CD14-positive monocyte (primary cell): ENCODE results near the gene RLN1. TPM values are rescaled to one million over a fixed set of nuclear protein-coding genes. Genes with fewer than 3 reads are reported as not detected.

Experiments
- DNase-seq, 3 donors: peaks; one replicate each; pipeline ENCODE4 v3.0.0-alpha.2; 2011 to 2022
- H2AFZ ChIP-seq: 2 replicates; pipeline ENCODE4 v1.6.0; 2012; ENCODE audit warnings: mild to moderate bottlenecking, low read depth, low read length, inconsistent platforms; ENCODE audit not compliant: insufficient read depth, poor library complexity, severe bottlenecking
- H3K27ac ChIP-seq, 2 donors: 1 replicate in 1 of 2; 2 replicates in 1 of 2; pipeline ENCODE4 v1.5.1; 2012 to 2013; ENCODE audit warnings: low read length in 2 of 2, control low read depth in 1 of 2, inconsistent platforms in 1 of 2, low read depth in 1 of 2, mild to moderate bottlenecking in 1 of 2
- H3K27me3 ChIP-seq, 2 donors: one replicate each; pipeline versions ENCODE4 v1.6.0 to v1.6.1; 2011 to 2013; ENCODE audit warnings: low read length in 2 of 2; ENCODE audit not compliant: control insufficient read depth in 2 of 2, insufficient read depth in 2 of 2
- H3K36me3 ChIP-seq, 2 donors: replicated peaks in 1 of 2; 1 replicate in 1 of 2; 2 replicates in 1 of 2; pipeline versions ENCODE4 v1.5.1 to v1.6.1; 2012 to 2013; ENCODE audit warnings: low read length in 2 of 2, control low read depth in 1 of 2, inconsistent platforms in 1 of 2, mild to moderate bottlenecking in 1 of 2; ENCODE audit not compliant: insufficient read depth in 2 of 2, control insufficient read depth in 1 of 2
- H3K4me1 ChIP-seq, 2 donors: 1 replicate in 1 of 2; 2 replicates in 1 of 2; pipeline versions ENCODE4 v1.5.1 to v1.6.1; 2012 to 2013; ENCODE audit warnings: low read length in 2 of 2, control low read depth in 1 of 2, inconsistent platforms in 1 of 2, mild to moderate bottlenecking in 1 of 2, moderate library complexity in 1 of 2; ENCODE audit not compliant: insufficient read depth in 2 of 2, control insufficient read depth in 1 of 2
- H3K4me2 ChIP-seq: replicated peaks from 2 replicates; pipeline ENCODE3; 2012; ENCODE audit warnings: low read length, moderate library complexity, mild to moderate bottlenecking; ENCODE audit not compliant: poor library complexity, severe bottlenecking; ENCODE audit errors: extremely low read depth
- H3K4me3 ChIP-seq, 3 experiments: fragments of 200-600 bp in 1 of 3; sonication (generic) in 1 of 3; replicated peaks in 1 of 3; 1 replicate in 2 of 3; 2 replicates in 1 of 3; pipeline ENCODE4 v1.5.1; 2011 to 2013; ENCODE audit warnings: low read length in 3 of 3, mild to moderate bottlenecking in 3 of 3, control low read depth in 2 of 3, low read depth in 2 of 3, inconsistent platforms in 1 of 3, moderate library complexity in 1 of 3
- H3K79me2 ChIP-seq: 2 replicates; pipeline ENCODE4 v1.6.0; 2012; ENCODE audit warnings: mild to moderate bottlenecking, control low read depth, inconsistent platforms, low read length, moderate library complexity; ENCODE audit not compliant: insufficient read depth
- H3K9ac ChIP-seq: 2 replicates; pipeline ENCODE4 v1.6.0; 2017; ENCODE audit warnings: low read length, mild to moderate bottlenecking; ENCODE audit not compliant: insufficient read depth, poor library complexity, severe bottlenecking
- H3K9me3 ChIP-seq, 2 donors: replicated peaks in 1 of 2; 1 replicate in 1 of 2; 2 replicates in 1 of 2; pipeline versions ENCODE4 v1.5.1 to v1.6.1; 2012 to 2013; ENCODE audit warnings: low read length in 2 of 2, control low read depth in 1 of 2; ENCODE audit not compliant: control insufficient read depth in 1 of 2, insufficient read depth in 1 of 2
- H4K20me1 ChIP-seq: 2 replicates; pipeline ENCODE4 v1.6.0; 2012; ENCODE audit warnings: mild to moderate bottlenecking, low read length, control low read depth, moderate library complexity; ENCODE audit not compliant: insufficient read depth
- H3K27ac Mint-ChIP-seq, 7 donors: one replicate each; pipeline ENCODE4 v1.8.0; 2020; ENCODE audit warnings: mild to moderate bottlenecking in 7 of 7, mixed read lengths in 7 of 7, moderate library complexity in 6 of 7, inconsistent platforms in 2 of 7
- H3K27me3 Mint-ChIP-seq, 3 donors: one replicate each; pipeline ENCODE4 v1.8.0; 2021 to 2022; ENCODE audit warnings: low read depth in 3 of 3, mild to moderate bottlenecking in 3 of 3, mixed read lengths in 3 of 3, moderate library complexity in 3 of 3, inconsistent platforms in 1 of 3
- H3K36me3 Mint-ChIP-seq, 2 donors: one replicate each; pipeline ENCODE4 v1.8.0; 2020; ENCODE audit warnings: mixed read lengths in 2 of 2, inconsistent platforms in 1 of 2, mild to moderate bottlenecking in 1 of 2
- H3K4me1 Mint-ChIP-seq: one replicate; pipeline ENCODE4 v1.8.0; 2020; ENCODE audit warnings: mild to moderate bottlenecking, mixed read lengths
- H3K4me3 Mint-ChIP-seq, 2 donors: one replicate each; pipeline ENCODE4 v1.8.0; 2020; ENCODE audit warnings: mild to moderate bottlenecking in 2 of 2, mixed read lengths in 2 of 2, moderate library complexity in 1 of 2
- H3K9me3 Mint-ChIP-seq, 7 donors: one replicate each; pipeline ENCODE4 v1.8.0; 2020 to 2022; ENCODE audit warnings: mixed read lengths in 7 of 7, mild to moderate bottlenecking in 6 of 7, moderate library complexity in 6 of 7, inconsistent platforms in 2 of 7
- WGBS: methylation state at CpG from one replicate; pipeline ENCODE4 v1.1.5; 2013; ENCODE audit warnings: missing lambda C conversion rate; ENCODE audit not compliant: insufficient coverage; 5-methylcytosine and 5-hydroxymethylcytosine counted together
- intact Hi-C, 2 donors: fragments of 100-400 bp; cut with micrococcal nuclease; formaldehyde crosslinking; loops; one replicate each; pipeline versions ENCODE4 v1.15.0 to v1.15.1; 2023
- polyA plus RNA-seq, 3 donors: library from polyadenylated mRNA; depleted of rRNA in 1 of 3; unstranded in 2 of 3; stranded (reverse) in 1 of 3; fragments of 300-500 nt in 2 of 3; fragments of >200 nt in 1 of 3; fragmentation: Illumina TruSeq in 2 of 3; gene quantifications; 1 replicate in 2 of 3; 2 replicates in 1 of 3; pipeline ENCODE4 v1.2.3, GENCODE V29; 2012 to 2021
- TF ChIP-seq, protein P1 (sequence below): fragments of 200-600 bp; IDR thresholded peaks from one replicate; pipeline ENCODE4 v1.8.0; 2022; ENCODE audit warnings: antibody characterized with exemption, mild to moderate bottlenecking

The RLN1 gene
- polyA plus RNA-seq, 3 donors: not detected

DNA sequence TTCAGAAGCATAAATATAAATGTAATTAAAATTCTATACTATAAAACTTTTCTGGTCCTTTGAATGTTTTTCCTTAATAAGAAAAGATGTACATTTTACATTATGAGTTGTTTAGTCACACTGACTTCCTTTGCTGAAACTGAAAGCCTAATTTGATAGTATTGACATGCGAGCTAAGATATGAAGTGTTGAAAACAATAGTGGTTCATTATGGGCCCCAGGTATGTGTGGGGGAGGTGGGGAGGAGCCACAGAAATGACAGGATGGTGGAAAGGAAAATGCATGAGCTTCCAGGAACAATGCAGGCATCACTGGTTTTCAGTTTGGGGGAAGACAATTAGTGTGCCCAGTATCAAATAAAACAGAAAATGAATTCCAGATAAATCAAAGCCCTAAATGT is 35.4 kb upstream of the RLN1 start:
- no peak overlapping the region for H3K4me2 ChIP-seq
- no peaks in the 10 kb centered on the region for H3K27me3 ChIP-seq
- peaks cover 0 to 4% (median 0%) of the 10 kb centered on the region in 7 donors for H3K9me3 Mint-ChIP-seq
- intact Hi-C loops: loop anchor here in 1 of 2 donors (10.0 kb wide), 1 partner anchor 50 kb away; no protein-coding TSS in a partner anchor
- H3K27ac ChIP-seq: no peak overlapping the region
- no peaks in the 10 kb centered on the region for H3K27me3 Mint-ChIP-seq
- no peak overlapping the region for H3K9ac ChIP-seq
- H3K4me3 Mint-ChIP-seq: no peak overlapping the region
- H3K9me3 ChIP-seq: no peaks in the 10 kb centered on the region
- no peak overlapping the region for H3K27ac Mint-ChIP-seq
- H3K4me1 Mint-ChIP-seq: peaks cover 5% of the 10 kb centered on the region
- no peaks in the 10 kb centered on the region for H3K36me3 ChIP-seq
- no peaks in the 10 kb centered on the region for H4K20me1 ChIP-seq
- no peaks in the 10 kb centered on the region for H3K4me1 ChIP-seq
- TF ChIP-seq, protein P1, sequence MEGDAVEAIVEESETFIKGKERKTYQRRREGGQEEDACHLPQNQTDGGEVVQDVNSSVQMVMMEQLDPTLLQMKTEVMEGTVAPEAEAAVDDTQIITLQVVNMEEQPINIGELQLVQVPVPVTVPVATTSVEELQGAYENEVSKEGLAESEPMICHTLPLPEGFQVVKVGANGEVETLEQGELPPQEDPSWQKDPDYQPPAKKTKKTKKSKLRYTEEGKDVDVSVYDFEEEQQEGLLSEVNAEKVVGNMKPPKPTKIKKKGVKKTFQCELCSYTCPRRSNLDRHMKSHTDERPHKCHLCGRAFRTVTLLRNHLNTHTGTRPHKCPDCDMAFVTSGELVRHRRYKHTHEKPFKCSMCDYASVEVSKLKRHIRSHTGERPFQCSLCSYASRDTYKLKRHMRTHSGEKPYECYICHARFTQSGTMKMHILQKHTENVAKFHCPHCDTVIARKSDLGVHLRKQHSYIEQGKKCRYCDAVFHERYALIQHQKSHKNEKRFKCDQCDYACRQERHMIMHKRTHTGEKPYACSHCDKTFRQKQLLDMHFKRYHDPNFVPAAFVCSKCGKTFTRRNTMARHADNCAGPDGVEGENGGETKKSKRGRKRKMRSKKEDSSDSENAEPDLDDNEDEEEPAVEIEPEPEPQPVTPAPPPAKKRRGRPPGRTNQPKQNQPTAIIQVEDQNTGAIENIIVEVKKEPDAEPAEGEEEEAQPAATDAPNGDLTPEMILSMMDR: no peak
- WGBS: 100% methylated on average over 1 of the region's 1 CpG
- no peaks in the 10 kb centered on the region for H3K79me2 ChIP-seq
- no peaks in the 10 kb centered on the region for H3K36me3 Mint-ChIP-seq
- H3K4me3 ChIP-seq: no peak overlapping the region
- no peak overlapping the region for H2AFZ ChIP-seq
- no peak for DNase-seq

DNA sequence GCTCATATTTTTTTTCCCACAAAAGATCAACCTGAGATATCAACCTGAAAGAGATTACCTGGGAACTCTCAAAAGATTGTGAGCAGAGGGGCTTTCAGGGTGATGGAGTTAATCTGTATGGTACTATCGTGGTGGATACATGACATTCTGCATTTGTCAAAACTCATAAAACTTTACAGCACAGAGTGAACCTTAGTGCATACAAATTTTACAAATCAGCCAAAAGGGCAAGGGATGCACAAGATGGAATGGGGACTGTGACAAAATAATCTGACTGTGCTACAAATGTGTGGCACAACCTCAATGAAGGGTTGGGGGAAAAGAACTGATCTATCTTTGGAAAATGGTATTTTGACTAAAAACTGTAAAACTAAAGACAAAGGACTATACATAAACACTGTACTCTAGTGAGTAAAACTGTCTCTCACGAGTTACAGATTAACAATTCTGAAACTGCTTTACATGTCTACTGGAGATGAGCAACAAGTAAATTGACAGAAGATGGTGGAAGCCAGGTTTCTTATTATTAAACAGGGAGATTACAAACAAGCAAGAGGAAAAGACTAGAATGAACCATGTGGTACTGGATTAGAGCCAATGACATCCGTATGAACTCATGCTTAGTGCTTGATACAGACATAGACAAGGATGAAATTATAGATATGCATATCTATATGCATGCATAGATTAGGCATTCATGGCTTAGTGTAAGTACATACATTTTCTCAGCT is 24.8 kb upstream of the RLN1 start:
- Histone ChIP-seq H3K27ac (no peak overlapping the region), H2AFZ (no peak overlapping the region), H3K79me2 (no peaks in the 10 kb centered on the region), H3K36me3 (no peaks in the 10 kb centered on the region), H3K4me3 (no peak overlapping the region), H3K9me3 (no peaks in the 10 kb centered on the region), H3K27me3 (no peaks in the 10 kb centered on the region), H3K4me1 (no peaks in the 10 kb centered on the region), H4K20me1 (no peaks in the 10 kb centered on the region), H3K9ac (no peak overlapping the region), H3K4me2 (no peak overlapping the region)
- H3K4me1 Mint-ChIP-seq: no peaks in the 10 kb centered on the region
- no peak overlapping the region for H3K4me3 Mint-ChIP-seq
- intact Hi-C loops: no loop called here
- TF ChIP-seq, protein P1: no peak
- no CpG with 5 or more reads among the region's 3 CpGs for WGBS
- H3K27ac Mint-ChIP-seq: no peak overlapping the region
- H3K9me3 Mint-ChIP-seq: peaks cover 3 to 15% (median 7%) of the 10 kb centered on the region in 7 donors
- no peak for DNase-seq
- no peaks in the 10 kb centered on the region for H3K36me3 Mint-ChIP-seq
- no peaks in the 10 kb centered on the region for H3K27me3 Mint-ChIP-seq
